Measurements from ENCODE around the gene MED29. TPM values are rescaled to one million over a fixed set of nuclear protein-coding genes. Genes with fewer than 3 reads are reported as not detected.
A peak's percentile ranks its signal among the peaks of the same experiment; 100 is the strongest.

MED29 gene
- total and polyA plus RNA-seq, 2 of the 13 experiments (the other 11 are each of a cell fraction or from before 2014, with no cell fraction given): 14.0 to 19.7 TPM

DNA sequence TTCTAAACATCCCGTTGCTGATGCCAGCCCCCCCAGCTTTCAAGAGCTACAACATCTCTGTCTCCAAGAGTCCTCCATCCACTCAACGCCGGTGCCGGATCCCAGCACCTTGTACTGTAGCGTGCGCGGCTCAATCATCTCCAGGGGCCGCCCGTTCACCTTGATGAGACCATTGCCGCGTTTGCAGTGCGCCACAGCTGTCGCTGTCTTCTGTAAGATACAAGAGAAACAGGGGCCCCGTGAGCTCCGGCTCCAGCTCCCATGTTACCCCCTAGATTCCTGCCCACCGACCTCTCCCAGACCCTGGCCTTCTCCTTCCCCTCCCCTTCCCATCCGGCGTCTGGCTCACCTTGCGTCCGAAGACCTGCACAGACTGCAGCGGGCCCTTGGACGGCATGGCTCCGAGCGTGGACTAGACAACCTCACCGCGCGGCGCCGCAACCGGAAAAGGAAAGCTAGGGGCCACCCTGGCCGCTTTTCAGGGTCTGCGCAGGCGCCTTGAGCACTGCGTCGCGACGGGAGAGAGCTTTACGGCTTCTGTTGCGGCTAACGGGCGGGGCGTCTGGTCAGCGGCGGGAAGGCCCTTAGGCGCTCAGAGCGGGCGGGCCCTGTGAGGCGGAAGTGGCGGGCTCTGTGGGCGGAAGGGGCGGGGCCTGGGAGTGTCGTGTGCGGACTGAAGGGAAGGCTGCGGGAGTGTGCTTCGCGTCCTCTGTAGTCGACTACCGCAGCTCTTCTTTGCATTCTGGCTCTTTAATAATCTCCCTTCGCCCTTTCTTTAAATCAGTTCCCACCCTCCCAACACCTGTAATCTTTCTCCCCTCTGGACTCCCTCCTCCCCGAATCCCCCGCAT is 44.5 kb downstream of the MED29 start, which contains the start of gene RPS16 (continued):
- TF ChIP-seq ELF1 (CRISPR knock-in tag; IDR thresholded peaks at IDR 0.05) (peak; percentile 95), TOPORS (CRISPR knock-in tag; IDR thresholded peaks at IDR 0.05) (peak; percentile 87; the same call in 1 of the 2 replicates), SAP130 (CRISPR knock-in tag; IDR thresholded peaks at IDR 0.05; ENCODE audit: low read depth) (peak; percentile 98), ZMYM3 (CRISPR knock-in tag; IDR thresholded peaks at IDR 0.05) (no peak; the same call in 1 of the 2 replicates), HNRNPL (IDR thresholded peaks at IDR 0.05; ENCODE audit: low read depth, low read length) (0 out of 2 replicates have a peak, but pooled peaks have one; percentile 59), ZZZ3 (CRISPR knock-in tag; IDR thresholded peaks at IDR 0.05; ENCODE audit: borderline replicate concordance) (peak; percentile 99; the same call in 1 of the 2 replicates), ZSCAN21 (CRISPR knock-in tag; IDR thresholded peaks at IDR 0.05; ENCODE audit: borderline replicate concordance) (peak; percentile 70; the same call in 1 of the 2 replicates), TOE1 (CRISPR knock-in tag; IDR thresholded peaks at IDR 0.05) (0 out of 2 replicates have a peak, but pooled peaks have one; percentile 54), MTF2 (CRISPR knock-in tag; IDR thresholded peaks at IDR 0.05; ENCODE audit: borderline replicate concordance) (no peak), MTA1 (CRISPR knock-in tag; IDR thresholded peaks at IDR 0.05; ENCODE audit: borderline replicate concordance) (peak; percentile 78; the same call in 1 of the 2 replicates), CBX2 (IDR thresholded peaks at IDR 0.05; ENCODE audit: low read depth, low read length) (no peak), CBX2 (CRISPR knock-in tag; IDR thresholded peaks at IDR 0.05; ENCODE audit: low read depth) (no peak), HCFC1 (IDR thresholded peaks at IDR 0.05; ENCODE audit: low read depth, low read length) (peak; percentile 68), ZKSCAN8 (CRISPR knock-in tag; IDR thresholded peaks at IDR 0.05; ENCODE audit: borderline replicate concordance) (peak; percentile 46; the same call in 1 of the 2 replicates)
- TF ChIP-seq, protein P1, sequence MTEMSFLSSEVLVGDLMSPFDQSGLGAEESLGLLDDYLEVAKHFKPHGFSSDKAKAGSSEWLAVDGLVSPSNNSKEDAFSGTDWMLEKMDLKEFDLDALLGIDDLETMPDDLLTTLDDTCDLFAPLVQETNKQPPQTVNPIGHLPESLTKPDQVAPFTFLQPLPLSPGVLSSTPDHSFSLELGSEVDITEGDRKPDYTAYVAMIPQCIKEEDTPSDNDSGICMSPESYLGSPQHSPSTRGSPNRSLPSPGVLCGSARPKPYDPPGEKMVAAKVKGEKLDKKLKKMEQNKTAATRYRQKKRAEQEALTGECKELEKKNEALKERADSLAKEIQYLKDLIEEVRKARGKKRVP (CRISPR knock-in tag; IDR thresholded peaks at IDR 0.05): peak in 1 of 2 experiments; percentile 74; a peak in 2 of 4 replicates
- TF ChIP-seq, protein P2, sequence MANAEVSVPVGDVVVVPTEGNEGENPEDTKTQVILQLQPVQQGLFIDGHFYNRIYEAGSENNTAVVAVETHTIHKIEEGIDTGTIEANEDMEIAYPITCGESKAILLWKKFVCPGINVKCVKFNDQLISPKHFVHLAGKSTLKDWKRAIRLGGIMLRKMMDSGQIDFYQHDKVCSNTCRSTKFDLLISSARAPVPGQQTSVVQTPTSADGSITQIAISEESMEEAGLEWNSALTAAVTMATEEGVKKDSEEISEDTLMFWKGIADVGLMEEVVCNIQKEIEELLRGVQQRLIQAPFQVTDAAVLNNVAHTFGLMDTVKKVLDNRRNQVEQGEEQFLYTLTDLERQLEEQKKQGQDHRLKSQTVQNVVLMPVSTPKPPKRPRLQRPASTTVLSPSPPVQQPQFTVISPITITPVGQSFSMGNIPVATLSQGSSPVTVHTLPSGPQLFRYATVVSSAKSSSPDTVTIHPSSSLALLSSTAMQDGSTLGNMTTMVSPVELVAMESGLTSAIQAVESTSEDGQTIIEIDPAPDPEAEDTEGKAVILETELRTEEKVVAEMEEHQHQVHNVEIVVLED (CRISPR knock-in tag; IDR thresholded peaks at IDR 0.05; ENCODE audit: borderline replicate concordance): peak; percentile 87

All from HepG2 (cell line).